Measurements from ENCODE around the gene ERBB3. TPM values are rescaled to one million over a fixed set of nuclear protein-coding genes. Genes with fewer than 3 reads are reported as not detected.
A peak's percentile ranks its signal among the peaks of the same experiment; 100 is the strongest.

Gene ERBB3
- total RNA-seq, 2 donors from 2014 or later, result 1.1 to 3.2 TPM

DNA sequence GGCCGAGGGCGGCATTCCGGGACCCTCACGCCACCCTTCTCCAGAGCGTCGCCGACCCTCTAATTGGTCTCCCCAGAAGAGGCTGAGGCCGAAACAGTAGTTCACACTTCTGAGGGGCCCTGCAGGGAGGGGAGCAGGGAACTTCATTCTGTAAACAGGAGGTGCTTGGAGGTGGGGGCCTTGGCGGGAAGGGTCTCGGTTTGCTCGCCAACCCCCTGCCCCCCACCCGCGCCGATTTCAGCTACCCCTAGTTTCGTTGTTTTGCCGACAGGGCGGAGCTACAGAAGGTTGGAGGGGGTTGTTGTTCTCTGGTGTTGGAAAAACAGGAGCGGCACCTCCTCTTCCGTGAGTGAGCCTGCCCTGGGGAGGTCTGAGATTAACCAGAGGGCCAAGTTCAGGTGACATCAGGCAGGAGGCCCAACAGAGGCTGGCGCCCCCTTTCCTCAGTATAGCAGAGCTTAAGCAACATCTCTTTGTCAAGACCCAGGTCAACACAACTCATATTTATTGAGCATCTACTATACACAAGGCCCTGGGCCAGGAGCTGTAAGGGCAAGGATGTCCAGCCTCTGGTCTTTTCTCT, 682 bp downstream of the ERBB3 start:
- Histone ChIP-seq H3K4me1 (ENCODE audit: control insufficient read depth in 1 of 2, low read depth in 2 of 2) (peaks cover 5 to 21% of the 10 kb centered on the region in 2 donors), H3K27ac (no peak overlapping the region), H3K36me3 (no peaks in the 10 kb centered on the region), H3K4me3 (peak overlapping the region; percentile 79), H3K9me3 (no peaks in the 10 kb centered on the region), H3K27me3 (replicated peaks; ENCODE audit: insufficient read depth) (no peaks in the 10 kb centered on the region)
- ATAC-seq (ENCODE audit: insufficient number of reproducible peaks, low FRiP score, low read depth) (no peak), DNase-seq (ENCODE audit: low spot score) (no peak)
- no peak for TF ChIP-seq CTCF (IDR thresholded peaks at IDR 0.05)

DNA sequence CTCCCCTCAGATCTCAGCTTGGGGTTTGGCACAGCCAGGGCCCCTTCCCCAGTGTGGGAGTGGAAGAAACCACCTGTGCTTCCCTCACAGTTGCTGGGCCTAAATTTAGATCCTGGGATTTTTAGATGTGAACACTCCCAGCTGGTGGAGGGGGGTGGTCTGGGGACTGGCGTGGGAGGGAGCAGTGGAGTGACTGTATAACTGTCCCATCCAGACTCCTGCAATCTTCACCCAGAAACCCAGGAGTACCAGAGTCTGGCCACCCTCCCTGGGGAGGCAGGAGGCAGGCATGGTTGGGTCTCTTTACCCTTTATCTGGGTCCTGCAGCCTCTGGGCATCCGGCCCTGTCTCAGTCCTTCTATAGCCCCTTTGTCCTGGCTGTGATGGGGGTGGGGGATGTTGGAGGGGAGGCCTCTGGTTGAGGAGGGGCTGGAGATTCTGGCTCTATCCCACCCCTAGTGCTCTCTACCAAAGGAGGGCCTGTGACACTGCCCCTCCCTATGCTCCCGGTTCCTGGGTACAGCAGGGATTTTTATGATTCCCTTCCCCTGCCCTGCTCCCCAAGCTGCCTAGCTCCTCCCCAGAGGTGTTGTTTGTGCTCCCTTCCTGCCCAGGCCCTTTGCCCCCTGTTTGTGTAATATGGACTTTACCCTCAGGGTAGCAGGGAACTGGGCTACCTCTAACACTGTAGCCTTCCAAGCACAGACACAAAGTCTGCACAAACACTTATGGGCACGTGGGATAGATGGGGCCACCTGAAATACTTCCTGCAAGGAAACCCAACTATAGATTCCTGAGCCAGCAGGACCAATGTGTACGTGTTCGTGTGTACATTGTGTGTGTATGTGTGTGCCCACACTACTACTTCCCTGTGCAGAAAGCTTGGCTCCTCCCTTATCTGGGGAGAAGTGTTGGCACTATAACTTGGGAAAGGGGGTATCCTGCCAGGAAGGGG, 1.7 kb downstream of the ERBB3 start:
- no peak overlapping the region for H3K27ac ChIP-seq
- no peak for TF ChIP-seq CTCF (IDR thresholded peaks at IDR 0.05)
- DNase-seq (ENCODE audit: low spot score), result no peak

DNA sequence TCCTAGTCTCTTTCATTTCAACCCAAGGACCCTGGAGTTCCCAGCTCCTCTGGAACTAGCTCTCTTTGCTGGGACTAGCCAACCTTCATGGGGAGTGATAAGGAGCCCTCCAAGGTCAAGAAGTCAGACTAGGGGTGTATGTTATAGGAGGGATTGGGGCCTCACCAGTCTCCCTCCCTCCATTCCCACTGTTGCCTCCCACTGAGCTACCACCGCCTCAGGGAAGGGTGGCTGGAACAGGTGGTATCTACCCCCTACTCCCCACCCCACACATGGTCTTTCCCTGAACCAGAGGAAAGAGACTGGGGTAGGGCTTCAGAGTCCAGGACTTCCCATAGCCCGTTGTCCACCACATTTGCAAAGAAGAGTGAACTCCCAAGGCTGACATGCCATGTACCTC, 2.4 kb downstream of the ERBB3 start:
- no peak for TF ChIP-seq CTCF (IDR thresholded peaks at IDR 0.05)
- H3K9me3 ChIP-seq, result no peaks in the 10 kb centered on the region
- DNase-seq (ENCODE audit: low spot score) (no peak), ATAC-seq (ENCODE audit: insufficient number of reproducible peaks, low FRiP score, low read depth) (no peak)
- no peaks in the 10 kb centered on the region for H3K36me3 ChIP-seq
- H3K4me3 ChIP-seq, result no peak overlapping the region
- H3K27ac ChIP-seq, result no peak overlapping the region
- H3K4me1 ChIP-seq (ENCODE audit: control insufficient read depth in 1 of 2, low read depth in 2 of 2), result peaks cover 5 to 21% of the 10 kb centered on the region in 2 donors
- no peaks in the 10 kb centered on the region for H3K27me3 ChIP-seq (replicated peaks; ENCODE audit: insufficient read depth)

More for the DNA sequence above, 1.7 kb downstream of the ERBB3 start:
- H3K27me3 ChIP-seq (replicated peaks; ENCODE audit: insufficient read depth), result no peaks in the 10 kb centered on the region
- no peaks in the 10 kb centered on the region for H3K9me3 ChIP-seq
- no peak overlapping the region for H3K4me3 ChIP-seq
- peaks cover 5 to 21% of the 10 kb centered on the region in 2 donors for H3K4me1 ChIP-seq (ENCODE audit: control insufficient read depth in 1 of 2, low read depth in 2 of 2)
- H3K36me3 ChIP-seq, result no peaks in the 10 kb centered on the region
- ATAC-seq (ENCODE audit: insufficient number of reproducible peaks, low FRiP score, low read depth), result no peak

- no peaks in the 10 kb centered on the region for H3K9me3 ChIP-seq
- no peak for TF ChIP-seq CTCF (IDR thresholded peaks at IDR 0.05)
- H3K4me1 ChIP-seq (ENCODE audit: control insufficient read depth in 1 of 2, low read depth in 2 of 2), result peaks cover 5 to 21% of the 10 kb centered on the region in 2 donors
- ATAC-seq (ENCODE audit: insufficient number of reproducible peaks, low FRiP score, low read depth), result no peak
- no peak overlapping the region for H3K4me3 ChIP-seq
- H3K27ac ChIP-seq, result no peak overlapping the region
- no peak for DNase-seq (ENCODE audit: low spot score)
- no peaks in the 10 kb centered on the region for H3K27me3 ChIP-seq (replicated peaks; ENCODE audit: insufficient read depth)
- no peaks in the 10 kb centered on the region for H3K36me3 ChIP-seq
Observed at GRCh38 chr12:56082967-56083366, 3.0 kb downstream of the ERBB3 start.

GRCh38 chr12:56084958-56085543, 5.1 kb downstream of the ERBB3 start:
- Histone ChIP-seq H3K4me3 (no peak overlapping the region), H3K27me3 (replicated peaks; ENCODE audit: insufficient read depth) (no peaks in the 10 kb centered on the region), H3K4me1 (ENCODE audit: control insufficient read depth in 1 of 2, low read depth in 2 of 2) (peaks cover 4 to 6% of the 10 kb centered on the region in 2 donors), H3K36me3 (no peaks in the 10 kb centered on the region), H3K27ac (no peak overlapping the region), H3K9me3 (no peaks in the 10 kb centered on the region)
- DNase-seq (ENCODE audit: low spot score) (no peak), ATAC-seq (ENCODE audit: insufficient number of reproducible peaks, low FRiP score, low read depth) (no peak)
- TF ChIP-seq CTCF (IDR thresholded peaks at IDR 0.05), result no peak

Measured in thoracic aorta (tissue), 2 donors.